NCI-H2029 treated with DMSO at 0.1 percent for 48 hours (cell line): ENCODE measurements around the gene PLCB4.

ENCODE experiments used
- DNase-seq: peaks from one replicate; lab custom pipeline; 2025; lab: John Stamatoyannopoulos, UW

Gene PLCB4

DNA sequence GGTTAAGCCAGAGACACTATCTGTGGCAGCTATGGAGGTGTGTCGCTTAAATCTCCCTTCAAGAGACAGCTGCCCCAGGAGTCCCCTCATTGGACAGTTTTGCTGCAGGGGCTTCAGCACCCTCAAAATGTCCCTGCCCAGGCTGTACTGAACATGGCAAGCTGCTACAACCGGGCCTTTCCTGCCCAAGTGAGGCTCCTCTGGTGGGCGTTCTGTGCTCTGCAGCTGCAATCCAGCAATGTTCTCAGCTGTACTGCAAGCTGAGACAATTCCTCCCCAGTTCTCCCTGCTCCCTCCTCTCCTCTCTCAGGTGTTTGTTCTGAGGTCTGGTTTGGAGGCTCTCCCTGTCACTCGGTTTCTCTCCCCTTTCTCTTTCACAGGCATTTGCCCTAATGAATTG, 254.7 kb downstream of the PLCB4 start:
- no peak for DNase-seq

DNA sequence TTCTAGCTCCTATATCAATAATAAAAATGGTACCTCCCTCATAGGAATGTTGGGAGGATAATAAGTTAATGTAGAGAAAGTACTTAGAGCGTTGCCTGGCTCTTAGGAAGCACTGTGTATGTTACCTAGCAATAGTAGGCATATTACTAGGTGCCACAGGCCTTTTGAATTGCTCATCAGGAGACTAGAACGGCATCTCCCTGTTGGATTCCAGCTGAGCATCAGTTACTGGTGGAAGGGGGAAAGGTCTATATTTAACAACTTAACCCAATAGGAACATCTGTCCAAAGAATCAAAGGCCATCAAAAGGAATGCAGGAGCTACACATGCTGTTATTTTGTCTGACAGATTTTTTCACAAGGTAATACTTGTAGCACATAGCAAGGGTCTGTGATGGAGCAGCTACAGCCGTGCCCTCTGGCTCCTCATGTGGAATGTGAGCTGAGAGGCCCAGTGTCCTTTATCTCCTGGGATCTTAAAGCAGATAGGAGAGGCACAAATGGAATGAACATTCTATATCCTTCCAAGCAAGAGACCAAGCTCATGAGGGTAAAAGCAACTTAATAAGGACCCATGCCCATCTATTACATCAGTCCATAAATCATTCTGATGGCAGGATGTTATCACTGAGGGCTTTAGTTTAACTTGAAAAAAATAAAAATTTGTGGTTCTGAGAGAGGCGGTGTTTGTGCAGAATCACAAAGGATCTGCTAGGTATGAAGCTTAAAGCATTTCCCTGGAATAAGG, 260.6 kb downstream of the PLCB4 start:
- DNase-seq, result no peak

- no peak for DNase-seq
Observed at GRCh38 chr20:9330151-9330550, 261.3 kb downstream of the PLCB4 start.

DNA sequence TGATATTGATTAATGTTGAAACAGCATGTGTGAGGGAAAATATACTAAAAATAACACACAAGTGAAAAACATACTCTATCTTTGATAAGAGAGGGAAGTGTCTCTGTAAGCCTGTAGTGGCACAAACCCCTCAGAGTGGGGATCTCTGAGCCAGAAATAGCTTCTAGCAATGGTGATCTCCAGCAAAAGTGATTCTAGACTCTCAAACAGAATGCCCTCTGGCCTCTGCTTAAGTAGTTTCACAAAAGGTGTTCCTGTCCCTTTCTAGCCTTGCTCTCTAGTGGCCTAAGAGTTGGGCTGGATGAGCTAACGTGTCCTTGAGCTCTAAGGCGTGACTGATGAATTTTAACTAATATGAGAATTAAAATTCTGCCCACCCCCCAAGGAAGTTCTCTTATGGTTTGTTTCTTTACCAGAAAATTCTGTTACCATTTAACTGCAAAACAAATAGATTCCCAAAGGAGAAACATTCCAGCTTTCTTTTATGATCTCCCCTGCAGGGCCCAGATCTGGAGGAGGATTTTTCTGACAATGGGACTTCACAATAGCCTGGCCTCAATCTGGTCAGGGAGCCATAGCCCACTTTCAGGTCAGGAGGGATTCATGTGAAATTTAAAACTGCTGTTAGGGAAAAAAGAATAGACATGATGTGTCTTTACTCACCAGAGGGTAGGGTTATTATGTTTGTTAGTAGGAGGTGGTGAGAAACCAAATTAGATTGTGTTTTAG, 263.0 kb downstream of the PLCB4 start:
- DNase-seq, result no peak

- peak; percentile 83 for DNase-seq
Observed at GRCh38 chr20:9332791-9333479, 264.0 kb downstream of the PLCB4 start.

- no peak for DNase-seq
Observed at GRCh38 chr20:9334866-9335265, 266.0 kb downstream of the PLCB4 start.

GRCh38 chr20:9338101-9338500, 269.2 kb downstream of the PLCB4 start:
- DNase-seq, result no peak

DNA sequence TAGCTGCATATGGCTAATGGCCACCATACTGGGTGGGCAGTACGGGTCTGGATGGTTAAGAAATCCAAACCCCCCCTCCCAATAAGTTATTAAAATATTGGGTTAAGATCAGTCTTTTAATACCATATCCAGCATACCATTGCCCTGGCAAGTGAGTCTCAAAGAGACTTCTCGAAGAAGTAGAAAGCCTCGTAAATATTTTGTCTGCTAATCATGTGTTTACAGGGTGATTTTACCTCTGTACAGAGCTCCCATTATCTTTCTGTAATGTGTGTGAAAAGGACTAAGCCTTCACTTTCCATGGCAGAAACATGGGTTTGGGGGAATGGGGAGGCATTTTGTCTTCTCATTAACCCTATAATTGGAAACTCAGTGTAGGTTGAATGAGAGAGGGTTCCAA, 270.8 kb downstream of the PLCB4 start:
- DNase-seq, result no peak

DNA sequence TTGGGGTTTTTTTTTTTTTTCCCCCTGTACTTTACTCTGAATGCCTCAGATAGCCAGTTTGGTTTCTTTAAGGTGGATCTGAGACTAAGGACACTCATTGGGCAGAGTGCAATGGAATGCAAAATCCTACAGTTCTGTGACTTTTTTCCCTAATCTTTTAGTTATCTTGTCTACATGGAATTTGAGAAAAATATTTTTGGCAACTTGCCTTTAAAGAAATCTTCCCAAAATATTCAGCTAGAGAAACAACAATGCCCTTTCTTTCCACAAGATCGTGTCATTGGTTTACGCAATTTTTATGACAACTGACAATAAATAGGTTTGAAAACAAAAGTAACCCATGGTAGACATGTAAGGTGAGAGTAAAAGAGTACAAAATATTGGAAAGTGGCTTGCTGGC, 273.8 kb downstream of the PLCB4 start:
- no peak for DNase-seq

DNA sequence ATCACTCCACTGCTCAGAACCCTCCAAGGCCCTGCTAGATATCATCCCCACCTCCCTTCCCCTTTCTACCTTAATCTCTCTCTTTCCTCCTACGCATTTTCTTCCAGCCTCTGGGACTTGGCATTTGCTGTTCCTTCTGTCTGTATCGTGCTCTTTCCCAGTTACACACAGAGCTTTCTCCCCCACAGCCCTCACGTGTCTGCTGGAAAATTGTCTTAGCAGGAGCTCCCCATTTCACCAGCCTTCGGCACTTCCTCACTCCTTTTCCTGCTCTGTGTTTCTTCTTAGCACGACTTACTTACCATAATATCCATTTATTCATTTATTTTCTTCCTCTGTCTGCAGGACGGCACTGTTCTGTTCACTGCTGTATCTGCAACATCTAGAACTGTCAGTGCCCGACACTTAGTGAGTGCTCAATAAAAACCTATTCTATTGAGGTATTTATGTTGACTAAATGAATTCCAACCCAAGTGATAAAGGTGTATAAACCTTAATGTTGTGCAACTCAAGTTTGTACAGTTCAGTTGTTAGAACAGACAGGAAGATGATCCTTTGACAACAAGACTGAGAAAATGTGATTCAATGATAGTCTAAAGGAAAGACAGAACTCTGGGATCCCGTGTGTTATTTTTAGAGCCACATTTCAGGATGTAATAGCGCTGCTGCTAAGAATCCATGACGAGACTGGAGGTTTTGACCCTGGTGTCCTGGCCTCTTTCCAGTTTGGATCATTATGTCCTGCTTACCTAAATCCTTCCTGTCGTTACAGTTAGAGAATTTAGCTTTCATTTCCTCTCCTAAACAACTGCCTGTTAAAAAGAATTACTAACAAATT, 275.4 kb downstream of the PLCB4 start:
- DNase-seq, result no peak

DNA sequence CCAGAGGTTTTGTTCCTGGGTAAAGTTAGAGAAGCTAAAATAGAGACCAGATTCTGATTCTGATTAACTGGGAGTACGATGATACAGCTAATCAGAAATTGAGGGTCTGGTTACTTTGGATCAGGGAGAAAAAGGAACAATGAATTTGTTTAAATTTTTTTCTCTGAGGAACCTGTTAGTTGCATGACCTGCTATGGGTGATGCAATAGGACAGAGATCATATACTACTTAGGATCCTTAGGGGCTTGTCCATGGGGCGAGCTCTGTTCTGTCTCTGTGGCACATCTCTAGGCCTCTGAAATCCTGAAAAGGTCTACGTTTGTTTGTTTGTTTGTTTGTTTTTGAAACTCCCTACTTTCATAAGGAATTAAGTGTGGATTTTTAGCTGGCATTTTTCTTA, 279.4 kb downstream of the PLCB4 start:
- DNase-seq, result no peak

GRCh38 chr20:9348747-9349146, 279.9 kb downstream of the PLCB4 start:
- DNase-seq, result no peak

- DNase-seq, result no peak
Observed at GRCh38 chr20:9349249-9349648, 280.4 kb downstream of the PLCB4 start.

DNA sequence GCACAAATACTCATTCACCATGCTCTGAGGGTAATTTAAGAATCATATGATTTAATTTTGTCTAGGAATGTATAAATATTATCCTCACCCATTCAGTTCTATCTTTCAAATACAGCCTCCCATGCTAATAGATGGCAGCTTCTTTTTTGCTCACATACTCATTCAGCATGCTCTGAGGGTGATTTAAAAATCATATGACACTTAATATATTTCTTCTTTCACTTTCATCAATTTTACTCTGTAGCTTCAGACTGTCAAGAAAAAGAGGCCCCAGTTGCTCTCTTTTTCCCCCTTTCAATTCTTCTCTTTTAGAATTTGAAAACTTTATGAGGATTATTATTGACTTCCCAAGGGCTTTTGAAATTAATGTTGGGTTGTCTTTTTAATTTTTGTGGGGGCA, 283.9 kb downstream of the PLCB4 start:
- no peak for DNase-seq

DNA sequence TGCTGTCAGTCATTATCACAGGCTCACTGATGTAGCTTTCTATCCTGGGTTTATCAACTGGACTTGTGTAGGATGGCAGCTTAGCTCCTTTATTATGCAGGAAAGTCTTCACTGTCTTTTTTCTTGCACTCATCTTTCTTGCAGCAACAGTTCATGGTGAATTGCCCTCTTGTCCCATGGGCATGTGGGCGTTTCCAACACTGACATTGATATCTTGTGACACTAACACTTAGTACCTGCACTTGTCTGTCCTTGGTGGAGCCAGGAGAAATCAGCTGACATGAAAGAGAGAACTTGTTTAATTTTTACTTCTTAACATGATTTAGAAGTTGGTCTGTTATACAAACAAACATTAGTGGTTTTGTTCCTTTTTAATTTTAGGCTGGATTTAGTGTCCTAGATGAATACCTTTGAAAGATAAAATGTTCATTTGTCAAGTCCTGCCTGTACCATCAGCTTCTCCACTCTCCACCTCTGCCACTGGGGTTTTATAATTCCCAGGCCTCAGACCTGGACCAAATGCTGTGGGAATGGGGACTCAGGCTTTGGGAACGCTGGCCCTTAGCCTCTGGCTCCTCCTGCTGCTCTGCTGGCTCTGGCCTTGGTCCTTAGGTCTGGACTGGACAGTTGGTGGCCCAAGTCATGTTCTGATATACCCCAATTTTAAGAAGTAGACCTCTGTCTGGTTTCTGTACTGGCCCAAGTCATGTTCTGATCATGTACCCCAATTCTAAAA, 284.5 kb downstream of the PLCB4 start:
- DNase-seq, result no peak

DNA sequence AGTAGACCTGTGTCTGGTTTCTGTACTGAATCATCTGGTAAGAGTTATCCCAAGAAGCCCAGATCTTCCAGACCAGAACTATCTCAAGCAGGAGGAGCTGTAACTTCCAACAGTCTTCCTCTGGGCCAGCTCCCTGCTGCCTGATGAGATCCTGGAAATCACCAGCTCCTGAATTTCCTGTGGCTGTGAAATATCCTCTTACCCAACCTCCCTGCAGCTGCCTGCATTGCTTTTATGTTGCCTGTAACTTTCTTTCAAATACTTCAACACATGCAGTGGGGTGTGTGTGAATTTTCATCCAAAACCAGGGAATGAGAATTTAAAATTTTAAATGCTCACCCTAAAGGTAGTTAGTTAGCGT, 285.0 kb downstream of the PLCB4 start:
- DNase-seq, result no peak

- DNase-seq, result no peak
Observed at GRCh38 chr20:9354579-9354978, 285.7 kb downstream of the PLCB4 start.

GRCh38 chr20:9358001-9358400, 289.1 kb downstream of the PLCB4 start:
- DNase-seq, result no peak

GRCh38 chr20:9359561-9360308, 290.8 kb downstream of the PLCB4 start:
- DNase-seq, result peak; percentile 5

DNA sequence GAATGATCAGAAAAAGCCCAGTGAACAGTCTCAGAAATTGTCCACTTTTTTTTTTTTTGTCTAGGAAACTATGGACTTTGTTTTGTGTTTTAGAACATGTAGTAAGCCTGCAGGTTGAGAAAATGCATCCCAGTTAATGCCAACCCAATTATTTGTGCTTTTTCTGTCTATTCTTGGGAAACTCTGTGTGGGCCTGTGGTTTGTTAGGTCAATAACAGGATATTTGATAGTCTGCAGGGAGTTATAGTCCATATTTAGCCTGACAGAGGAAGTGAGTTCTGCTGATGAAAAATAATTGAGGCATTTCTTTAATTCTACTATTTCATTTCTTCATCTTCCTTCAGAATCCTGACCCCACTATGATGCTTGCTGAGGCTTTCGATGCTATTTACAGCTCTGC, 291.5 kb downstream of the PLCB4 start:
- DNase-seq, result no peak

GRCh38 chr20:9363673-9364072, 294.8 kb downstream of the PLCB4 start:
- DNase-seq, result no peak
